HL-60 (cell line): ENCODE measurements around the gene PDSS2.

Experiments
- DNase-seq, 2 experiments: peaks; one replicate each; pipeline ENCODE4 v3.0.0-alpha.2; 2010 to 2020; ENCODE audit warnings: low read depth in 1 of 2, low spot score in 1 of 2
- H3K27ac ChIP-seq: fragments of 250-450 bp; sonication (Bioruptor Pico); replicated peaks from 2 replicates; pipeline ENCODE4 v1.5.1; 2020; ENCODE audit warnings: mild to moderate bottlenecking, moderate library complexity
- H3K27me3 ChIP-seq: fragments of 250-450 bp; sonication (Bioruptor Pico); 2 replicates; pipeline ENCODE4 v1.5.1; 2021; ENCODE audit warnings: mild to moderate bottlenecking, moderate library complexity; ENCODE audit not compliant: insufficient read depth, poor library complexity, severe bottlenecking
- H3K4me3 ChIP-seq: replicated peaks from 2 replicates; pipeline ENCODE4 v1.5.1; 2011; ENCODE audit warnings: mild to moderate bottlenecking, control low read depth, low read length; ENCODE audit not compliant: insufficient read depth
- GABPA ChIP-seq: IDR thresholded peaks from 2 replicates; pipeline ENCODE4 v1.6.1; 2012; ENCODE audit warnings: low read depth
- POLR2AphosphoS5 ChIP-seq: IDR thresholded peaks from 2 replicates; pipeline ENCODE4 v1.6.1; 2012; ENCODE audit warnings: low read depth
- SPI1 ChIP-seq: IDR thresholded peaks from 2 replicates; pipeline ENCODE4 v1.6.1; 2012; ENCODE audit warnings: low read depth, mild to moderate bottlenecking, borderline replicate concordance
- TF ChIP-seq, protein P1 (sequence below): IDR thresholded peaks from one replicate; pipeline ENCODE4 v1.5.1; 2011; ENCODE audit warnings: low read length, control low read depth, inconsistent platforms; ENCODE audit not compliant: insufficient read depth
- TF ChIP-seq, protein P2 (sequence below): IDR thresholded peaks from 2 replicates; pipeline ENCODE4 v1.6.1; 2012; ENCODE audit warnings: low read depth; ENCODE audit not compliant: insufficient replicate concordance

Gene PDSS2

DNA sequence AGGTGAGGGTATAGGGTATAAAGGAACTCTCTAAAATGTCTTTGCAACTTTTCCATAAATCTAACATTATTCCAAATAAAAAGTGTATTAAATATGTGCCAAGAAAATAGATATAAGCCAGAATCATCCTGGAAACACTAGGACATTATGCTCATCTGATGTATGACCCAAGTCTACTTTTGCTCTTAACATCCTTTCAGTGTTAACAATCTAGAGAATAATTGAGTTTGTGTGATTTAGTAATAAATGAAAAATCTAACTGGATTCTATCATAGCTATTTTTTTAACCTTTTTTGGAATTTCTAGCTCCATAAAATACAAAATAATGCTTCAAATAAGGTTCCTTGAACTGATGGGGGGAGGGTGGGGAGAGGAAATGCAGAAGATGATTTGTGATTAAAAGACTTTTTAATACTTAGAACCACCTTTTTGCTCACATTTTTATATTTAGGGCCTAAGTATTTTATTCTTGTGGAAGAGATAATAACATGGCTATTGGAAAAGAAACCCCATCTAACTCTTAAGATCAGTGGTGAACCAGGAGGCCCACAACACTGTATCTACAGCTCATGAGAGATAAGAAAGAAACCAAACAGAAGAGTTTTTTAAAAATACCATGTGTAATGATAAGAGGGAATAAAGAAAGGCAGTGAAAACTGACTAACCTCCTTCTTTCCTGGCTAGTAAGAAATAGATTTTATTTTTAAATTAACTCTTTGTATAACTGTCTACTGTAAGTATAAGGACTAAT is 68.5 kb downstream of the PDSS2 start:
- H3K27me3 ChIP-seq: no peaks in the 10 kb centered on the region
- no peak for DNase-seq
- TF ChIP-seq POLR2AphosphoS5: no peak
- TF ChIP-seq, protein P1, sequence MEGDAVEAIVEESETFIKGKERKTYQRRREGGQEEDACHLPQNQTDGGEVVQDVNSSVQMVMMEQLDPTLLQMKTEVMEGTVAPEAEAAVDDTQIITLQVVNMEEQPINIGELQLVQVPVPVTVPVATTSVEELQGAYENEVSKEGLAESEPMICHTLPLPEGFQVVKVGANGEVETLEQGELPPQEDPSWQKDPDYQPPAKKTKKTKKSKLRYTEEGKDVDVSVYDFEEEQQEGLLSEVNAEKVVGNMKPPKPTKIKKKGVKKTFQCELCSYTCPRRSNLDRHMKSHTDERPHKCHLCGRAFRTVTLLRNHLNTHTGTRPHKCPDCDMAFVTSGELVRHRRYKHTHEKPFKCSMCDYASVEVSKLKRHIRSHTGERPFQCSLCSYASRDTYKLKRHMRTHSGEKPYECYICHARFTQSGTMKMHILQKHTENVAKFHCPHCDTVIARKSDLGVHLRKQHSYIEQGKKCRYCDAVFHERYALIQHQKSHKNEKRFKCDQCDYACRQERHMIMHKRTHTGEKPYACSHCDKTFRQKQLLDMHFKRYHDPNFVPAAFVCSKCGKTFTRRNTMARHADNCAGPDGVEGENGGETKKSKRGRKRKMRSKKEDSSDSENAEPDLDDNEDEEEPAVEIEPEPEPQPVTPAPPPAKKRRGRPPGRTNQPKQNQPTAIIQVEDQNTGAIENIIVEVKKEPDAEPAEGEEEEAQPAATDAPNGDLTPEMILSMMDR: no peak
- TF ChIP-seq, protein P2, sequence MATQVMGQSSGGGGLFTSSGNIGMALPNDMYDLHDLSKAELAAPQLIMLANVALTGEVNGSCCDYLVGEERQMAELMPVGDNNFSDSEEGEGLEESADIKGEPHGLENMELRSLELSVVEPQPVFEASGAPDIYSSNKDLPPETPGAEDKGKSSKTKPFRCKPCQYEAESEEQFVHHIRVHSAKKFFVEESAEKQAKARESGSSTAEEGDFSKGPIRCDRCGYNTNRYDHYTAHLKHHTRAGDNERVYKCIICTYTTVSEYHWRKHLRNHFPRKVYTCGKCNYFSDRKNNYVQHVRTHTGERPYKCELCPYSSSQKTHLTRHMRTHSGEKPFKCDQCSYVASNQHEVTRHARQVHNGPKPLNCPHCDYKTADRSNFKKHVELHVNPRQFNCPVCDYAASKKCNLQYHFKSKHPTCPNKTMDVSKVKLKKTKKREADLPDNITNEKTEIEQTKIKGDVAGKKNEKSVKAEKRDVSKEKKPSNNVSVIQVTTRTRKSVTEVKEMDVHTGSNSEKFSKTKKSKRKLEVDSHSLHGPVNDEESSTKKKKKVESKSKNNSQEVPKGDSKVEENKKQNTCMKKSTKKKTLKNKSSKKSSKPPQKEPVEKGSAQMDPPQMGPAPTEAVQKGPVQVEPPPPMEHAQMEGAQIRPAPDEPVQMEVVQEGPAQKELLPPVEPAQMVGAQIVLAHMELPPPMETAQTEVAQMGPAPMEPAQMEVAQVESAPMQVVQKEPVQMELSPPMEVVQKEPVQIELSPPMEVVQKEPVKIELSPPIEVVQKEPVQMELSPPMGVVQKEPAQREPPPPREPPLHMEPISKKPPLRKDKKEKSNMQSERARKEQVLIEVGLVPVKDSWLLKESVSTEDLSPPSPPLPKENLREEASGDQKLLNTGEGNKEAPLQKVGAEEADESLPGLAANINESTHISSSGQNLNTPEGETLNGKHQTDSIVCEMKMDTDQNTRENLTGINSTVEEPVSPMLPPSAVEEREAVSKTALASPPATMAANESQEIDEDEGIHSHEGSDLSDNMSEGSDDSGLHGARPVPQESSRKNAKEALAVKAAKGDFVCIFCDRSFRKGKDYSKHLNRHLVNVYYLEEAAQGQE: no peak
- no peak for TF ChIP-seq GABPA
- TF ChIP-seq SPI1: no peak
- H3K4me3 ChIP-seq: no peak overlapping the region
- H3K27ac ChIP-seq: no peak overlapping the region

DNA sequence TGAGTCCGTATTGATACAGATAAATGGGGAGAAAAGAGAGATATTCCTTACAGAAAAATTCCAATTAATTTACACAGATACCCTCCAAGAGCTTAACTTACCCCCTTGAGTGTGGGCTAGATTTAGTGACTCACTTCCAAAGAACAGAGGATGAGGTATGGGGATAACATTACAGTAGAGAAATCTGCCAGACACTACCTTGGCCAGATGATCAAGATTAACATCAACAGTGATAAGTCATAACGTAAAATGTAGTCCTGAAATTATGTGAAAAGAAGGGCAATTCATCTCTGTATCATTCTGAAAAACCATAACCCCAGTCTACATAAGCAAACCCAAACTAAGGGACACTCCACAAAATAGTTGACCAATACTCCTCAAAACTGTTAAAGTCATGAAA is 69.3 kb downstream of the PDSS2 start:
- TF ChIP-seq, protein P2: no peak
- TF ChIP-seq POLR2AphosphoS5 (no peak), GABPA (no peak), SPI1 (no peak)
- TF ChIP-seq, protein P1: no peak
- H3K27me3 ChIP-seq: no peaks in the 10 kb centered on the region
- no peak for DNase-seq

DNA sequence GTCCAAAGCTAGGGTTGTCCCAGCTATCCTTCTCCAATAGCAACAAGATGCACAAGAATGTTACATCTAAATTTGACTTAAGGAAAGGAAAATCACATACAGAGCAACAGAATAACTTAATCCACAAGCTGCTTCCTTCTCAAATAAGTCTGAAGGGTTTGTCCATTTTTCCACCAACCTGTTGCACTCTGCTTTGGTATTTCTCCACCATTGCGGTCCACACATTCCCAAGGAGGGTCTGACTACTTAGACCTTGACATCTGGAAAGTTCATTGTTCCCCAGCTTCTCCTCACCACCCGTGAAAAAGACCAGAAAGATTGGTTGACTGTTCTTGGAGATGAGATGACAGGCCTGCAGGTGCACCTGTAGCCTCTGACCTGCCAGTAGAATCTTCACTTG is 72.5 kb downstream of the PDSS2 start:
- H3K4me3 ChIP-seq: no peak overlapping the region
- DNase-seq: no peak
- no peaks in the 10 kb centered on the region for H3K27me3 ChIP-seq
- H3K27ac ChIP-seq: no peak overlapping the region
- no peak for TF ChIP-seq SPI1
- TF ChIP-seq GABPA: no peak
- no peak for TF ChIP-seq POLR2AphosphoS5
- TF ChIP-seq, protein P1: no peak
- TF ChIP-seq, protein P2: no peak

More for the DNA sequence above, 69.3 kb downstream of the PDSS2 start:
- no peak overlapping the region for H3K4me3 ChIP-seq
- no peak overlapping the region for H3K27ac ChIP-seq
